Ovary (tissue), 3 donors: ENCODE results near the gene OR2AJ1.
"Not testable (repeated sequence)": the region's sequence is repeated elsewhere in the genome, so short reads cannot be mapped to it uniquely, and the experiment has no call there.

Experiments
- EP300 ChIP-seq: sonication (generic); formaldehyde crosslinking; IDR thresholded peaks from one replicate; pipeline ENCODE4 v1.6.1; 2017; ENCODE audit warnings: antibody characterized with exemption
- TF ChIP-seq, protein P1 (sequence below), 3 donors: fragments of 450-650 bp in 2 of 3; fragments of 200-600 bp in 1 of 3; IDR thresholded peaks; one replicate each; pipeline versions ENCODE4 v1.5.1 to v1.8.0; 2016 to 2022; ENCODE audit warnings: antibody characterized with exemption in 3 of 3, mild to moderate bottlenecking in 1 of 3
- donor health status: DM: no; HTN: no; CAD: no.

DNA sequence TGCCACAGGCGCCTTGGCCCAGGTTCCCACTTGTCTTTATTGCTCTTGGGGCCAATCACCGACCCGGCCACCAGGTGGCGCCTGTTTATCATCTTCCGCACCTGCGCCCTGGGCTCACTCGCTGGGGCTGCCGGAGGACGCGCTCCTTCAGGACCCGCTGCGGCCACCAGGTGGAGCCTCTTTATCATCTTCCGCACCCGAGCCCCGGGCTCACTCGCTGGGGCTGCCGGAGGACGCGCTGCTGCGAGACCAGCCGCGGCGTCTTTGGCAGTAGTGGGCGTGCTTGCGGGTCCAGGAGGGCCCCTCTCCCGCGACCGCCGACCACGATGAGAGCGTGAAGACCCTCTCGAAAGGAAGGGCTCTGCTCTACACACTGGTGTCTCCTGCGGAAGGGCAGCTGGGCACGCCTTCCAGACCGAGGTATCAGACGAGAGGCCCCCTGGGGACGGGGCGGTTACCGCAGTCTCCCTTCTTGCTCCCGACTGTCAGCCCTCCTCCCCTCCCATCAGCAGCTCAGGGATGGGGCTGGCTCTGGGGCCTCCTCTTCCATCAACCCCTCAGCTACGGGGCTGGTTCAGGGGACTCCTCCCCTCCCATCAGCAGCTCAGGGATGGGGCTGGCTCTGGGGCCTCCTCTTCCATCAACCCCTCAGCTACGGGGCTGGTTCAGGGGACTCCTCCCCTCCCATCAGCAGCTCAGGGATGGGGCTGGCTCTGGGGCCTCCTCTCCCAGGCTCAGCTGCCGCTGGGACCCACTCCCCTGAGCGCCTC lies 12.5 kb downstream of the OR2AJ1 start:
- TF ChIP-seq, protein P1, sequence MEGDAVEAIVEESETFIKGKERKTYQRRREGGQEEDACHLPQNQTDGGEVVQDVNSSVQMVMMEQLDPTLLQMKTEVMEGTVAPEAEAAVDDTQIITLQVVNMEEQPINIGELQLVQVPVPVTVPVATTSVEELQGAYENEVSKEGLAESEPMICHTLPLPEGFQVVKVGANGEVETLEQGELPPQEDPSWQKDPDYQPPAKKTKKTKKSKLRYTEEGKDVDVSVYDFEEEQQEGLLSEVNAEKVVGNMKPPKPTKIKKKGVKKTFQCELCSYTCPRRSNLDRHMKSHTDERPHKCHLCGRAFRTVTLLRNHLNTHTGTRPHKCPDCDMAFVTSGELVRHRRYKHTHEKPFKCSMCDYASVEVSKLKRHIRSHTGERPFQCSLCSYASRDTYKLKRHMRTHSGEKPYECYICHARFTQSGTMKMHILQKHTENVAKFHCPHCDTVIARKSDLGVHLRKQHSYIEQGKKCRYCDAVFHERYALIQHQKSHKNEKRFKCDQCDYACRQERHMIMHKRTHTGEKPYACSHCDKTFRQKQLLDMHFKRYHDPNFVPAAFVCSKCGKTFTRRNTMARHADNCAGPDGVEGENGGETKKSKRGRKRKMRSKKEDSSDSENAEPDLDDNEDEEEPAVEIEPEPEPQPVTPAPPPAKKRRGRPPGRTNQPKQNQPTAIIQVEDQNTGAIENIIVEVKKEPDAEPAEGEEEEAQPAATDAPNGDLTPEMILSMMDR (IDR thresholded peaks at IDR 0.05) = not testable (repeated sequence)
- not testable (repeated sequence) for TF ChIP-seq EP300
